GM12892 (cell line): Measurements from ENCODE around the gene ZNF276. TPM values are rescaled to one million over a fixed set of nuclear protein-coding genes. Genes with fewer than 3 reads are reported as not detected.
"Not testable (repeated sequence)": the region's sequence is repeated elsewhere in the genome, so short reads cannot be mapped to it uniquely, and the experiment has no call there.

Experiments
- DNase-seq: peaks from one replicate; pipeline ENCODE4 v3.0.0; 2011; ENCODE audit not compliant: insufficient read length
- FAIRE-seq: peaks from 2 replicates; lab custom pipeline; 2011; peaks lifted over from hg19 to GRCh38; lab: Jason Lieb, UNC
- POLR2A ChIP-seq: IDR thresholded peaks from 2 replicates; pipeline ENCODE4 v1.6.1; 2011; ENCODE audit warnings: low read depth, low read length, control low read depth
- POLR2AphosphoS5 ChIP-seq: IDR thresholded peaks from 2 replicates; pipeline ENCODE4 v1.6.1; 2011; ENCODE audit warnings: low read depth, low read length, control low read depth
- TAF1 ChIP-seq: IDR thresholded peaks from 2 replicates; pipeline ENCODE4 v1.6.1; 2011; ENCODE audit warnings: low read depth, mild to moderate bottlenecking, control low read depth, low read length, borderline replicate concordance
- polyA plus RNA-seq: library from polyadenylated mRNA; unstranded; fragments of >200 nt; gene quantifications from one replicate; pipeline ENCODE4 v1.2.1, GENCODE V29; 2012; ENCODE audit warnings: missing spikeins, inconsistent platforms; ENCODE audit not compliant: missing spikeins

ZNF276 gene, protein sequence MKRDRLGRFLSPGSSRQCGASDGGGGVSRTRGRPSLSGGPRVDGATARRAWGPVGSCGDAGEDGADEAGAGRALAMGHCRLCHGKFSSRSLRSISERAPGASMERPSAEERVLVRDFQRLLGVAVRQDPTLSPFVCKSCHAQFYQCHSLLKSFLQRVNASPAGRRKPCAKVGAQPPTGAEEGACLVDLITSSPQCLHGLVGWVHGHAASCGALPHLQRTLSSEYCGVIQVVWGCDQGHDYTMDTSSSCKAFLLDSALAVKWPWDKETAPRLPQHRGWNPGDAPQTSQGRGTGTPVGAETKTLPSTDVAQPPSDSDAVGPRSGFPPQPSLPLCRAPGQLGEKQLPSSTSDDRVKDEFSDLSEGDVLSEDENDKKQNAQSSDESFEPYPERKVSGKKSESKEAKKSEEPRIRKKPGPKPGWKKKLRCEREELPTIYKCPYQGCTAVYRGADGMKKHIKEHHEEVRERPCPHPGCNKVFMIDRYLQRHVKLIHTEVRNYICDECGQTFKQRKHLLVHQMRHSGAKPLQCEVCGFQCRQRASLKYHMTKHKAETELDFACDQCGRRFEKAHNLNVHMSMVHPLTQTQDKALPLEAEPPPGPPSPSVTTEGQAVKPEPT
- polyA plus RNA-seq = 12.2 TPM

DNA sequence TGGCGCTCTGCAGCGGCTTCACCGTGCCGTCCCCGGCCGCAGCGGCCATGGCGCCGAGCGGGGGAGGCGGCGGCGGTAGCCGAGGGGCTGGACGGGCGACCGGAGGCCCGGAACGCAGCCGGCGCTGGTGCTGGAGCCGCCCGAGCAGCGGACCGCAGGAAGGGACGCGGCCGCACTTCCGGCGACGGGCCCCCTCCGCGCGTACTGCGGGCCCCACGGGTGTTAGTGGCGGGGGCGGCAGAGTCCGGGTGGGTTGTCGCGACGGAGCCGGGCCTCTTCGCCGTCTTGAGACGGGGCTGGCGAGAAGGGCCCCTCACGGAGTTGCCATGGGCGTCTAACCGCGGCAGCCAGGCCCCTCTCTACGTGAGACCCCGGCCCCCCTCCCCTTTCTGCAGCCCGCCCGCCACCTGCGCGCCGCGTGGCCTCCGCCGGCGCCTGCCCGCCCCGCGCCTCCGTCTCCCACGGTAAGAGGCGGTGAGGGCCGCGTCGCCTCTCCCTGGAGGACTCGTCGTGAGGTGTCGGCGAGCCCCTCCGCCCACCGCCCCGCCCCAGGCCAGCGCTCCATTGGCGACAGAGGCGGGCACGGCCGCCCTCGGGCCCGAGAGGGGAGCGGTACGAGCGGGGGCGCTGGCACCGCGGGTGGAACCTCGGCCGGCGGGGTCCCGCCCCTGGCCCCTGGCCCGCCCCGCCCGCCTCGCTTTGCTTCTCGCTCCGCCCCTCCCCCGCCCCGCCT is at the start of gene ZNF276, which contains the start of gene VPS9D1:
ZNF276 (plus strand) TSS at position 725 of the 733 bp plus-strand sequence. CDS start 104 bp downstream, outside the sequence.
VPS9D1 (minus strand) TSS at position 86 of the 733 bp plus-strand sequence; CDS start at position 49, 37 bp downstream.
- peak; percentile 82 for FAIRE-seq
- peak; percentile 77 for DNase-seq
- TF ChIP-seq POLR2AphosphoS5 (peak; percentile 58), POLR2A (peak; percentile 71), TAF1 (peak; percentile 54; the same call in 1 of the 2 replicates)

DNA sequence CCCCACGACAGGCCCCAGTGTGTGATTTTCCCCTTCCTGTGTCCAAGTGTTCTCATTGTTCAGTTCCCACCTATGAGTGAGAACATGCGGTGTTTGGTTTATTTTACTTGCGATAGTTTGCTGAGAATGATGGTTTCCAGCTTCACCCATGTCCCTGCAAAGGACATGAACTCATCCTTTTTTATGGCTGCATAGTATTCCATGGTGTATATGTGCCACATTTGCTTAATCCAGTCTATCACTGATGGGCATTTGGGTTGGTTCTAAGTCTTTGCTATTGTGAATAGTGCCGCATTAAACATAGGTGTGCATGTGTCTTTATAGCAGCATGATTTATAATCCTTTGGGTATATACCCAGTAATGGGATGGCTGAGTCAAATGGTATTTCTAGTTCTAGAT is 49.8 kb upstream of the ZNF276 start:
- DNase-seq, FAIRE-seq: not testable (repeated sequence)

DNA sequence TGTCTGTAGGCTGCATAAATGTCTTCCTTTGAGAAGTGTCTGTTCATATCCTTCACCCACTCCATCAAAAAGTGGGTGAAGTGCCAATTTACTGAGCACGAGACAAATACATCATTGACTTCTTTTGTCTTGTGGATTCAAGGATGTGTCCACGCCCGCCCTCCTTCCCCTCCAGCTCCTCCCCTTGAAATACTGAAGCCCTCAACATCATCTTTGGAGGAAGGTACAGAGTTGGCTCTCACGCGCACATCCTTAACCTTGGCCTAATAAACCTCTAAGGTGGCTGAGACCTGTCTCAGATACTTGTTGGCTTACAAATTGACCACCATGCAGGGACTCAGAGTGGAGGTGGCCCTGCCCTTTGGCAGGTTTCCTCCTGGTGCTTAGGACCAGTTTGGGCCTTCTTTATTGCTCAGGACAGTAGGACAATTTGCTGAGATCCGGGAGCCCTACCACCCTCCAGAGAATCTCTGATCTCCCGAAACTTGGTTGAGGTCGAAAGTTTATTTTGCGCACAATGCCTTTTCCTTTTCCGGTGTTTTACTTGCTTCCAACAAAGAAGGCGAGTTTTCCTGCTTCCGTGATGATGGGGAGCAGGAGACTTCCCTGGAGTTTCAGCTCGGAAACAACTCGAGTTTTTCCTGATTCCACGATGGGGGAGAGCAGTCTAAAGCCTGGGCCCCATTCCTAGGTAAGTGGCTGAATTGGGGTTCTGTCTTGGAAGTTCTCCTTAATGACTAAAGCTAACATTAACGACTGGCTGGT is 49.0 kb upstream of the ZNF276 start:
- TF ChIP-seq POLR2A = no peak
- no peak for TF ChIP-seq POLR2AphosphoS5
- no peak for TF ChIP-seq TAF1
- DNase-seq (no peak), FAIRE-seq (no peak)

DNA sequence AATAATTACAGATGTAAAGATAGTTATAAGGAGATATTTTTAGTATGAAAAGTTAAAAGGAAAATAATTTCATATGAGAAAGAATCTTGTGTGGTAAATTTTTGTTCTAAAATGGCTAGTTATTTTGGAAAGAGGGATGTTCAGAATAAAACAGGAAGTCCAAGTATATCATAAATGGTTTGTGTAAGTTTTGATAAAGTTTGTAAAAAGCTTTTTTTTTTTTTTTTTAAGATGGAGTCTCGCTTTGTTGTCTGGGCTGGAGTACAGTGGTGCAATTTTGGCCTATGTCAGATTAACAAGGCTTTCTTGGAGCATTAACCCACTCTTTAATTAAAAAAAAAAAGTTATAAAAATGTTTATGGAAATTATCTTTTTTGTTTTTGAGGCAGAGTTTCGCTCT is 43.1 kb upstream of the ZNF276 start:
- TF ChIP-seq POLR2AphosphoS5 (no peak), TAF1 (no peak)
- FAIRE-seq = no peak
- no peak for DNase-seq

DNA sequence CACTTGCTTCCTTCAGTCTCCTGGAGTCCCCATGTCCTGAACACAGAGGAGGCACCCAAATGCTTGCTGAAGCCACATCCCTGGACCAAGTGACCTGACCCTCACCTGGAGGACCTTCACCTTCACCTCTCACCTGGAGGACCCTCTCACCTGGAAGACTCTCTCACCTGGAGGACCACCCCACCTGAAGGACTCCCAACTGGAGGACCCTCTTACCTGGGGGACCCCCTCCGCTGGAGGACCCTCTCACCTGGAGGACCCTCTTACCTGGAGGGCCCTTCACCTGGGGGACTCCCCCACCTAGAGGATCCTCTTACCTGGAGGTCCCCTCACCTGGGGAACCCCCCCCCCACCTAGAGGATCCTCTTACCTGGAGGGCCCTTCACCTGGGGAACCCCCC is 35.4 kb upstream of the ZNF276 start:
- DNase-seq (no peak), FAIRE-seq (no peak)
- TF ChIP-seq POLR2A (no peak), TAF1 (no peak), POLR2AphosphoS5 (no peak)

DNA sequence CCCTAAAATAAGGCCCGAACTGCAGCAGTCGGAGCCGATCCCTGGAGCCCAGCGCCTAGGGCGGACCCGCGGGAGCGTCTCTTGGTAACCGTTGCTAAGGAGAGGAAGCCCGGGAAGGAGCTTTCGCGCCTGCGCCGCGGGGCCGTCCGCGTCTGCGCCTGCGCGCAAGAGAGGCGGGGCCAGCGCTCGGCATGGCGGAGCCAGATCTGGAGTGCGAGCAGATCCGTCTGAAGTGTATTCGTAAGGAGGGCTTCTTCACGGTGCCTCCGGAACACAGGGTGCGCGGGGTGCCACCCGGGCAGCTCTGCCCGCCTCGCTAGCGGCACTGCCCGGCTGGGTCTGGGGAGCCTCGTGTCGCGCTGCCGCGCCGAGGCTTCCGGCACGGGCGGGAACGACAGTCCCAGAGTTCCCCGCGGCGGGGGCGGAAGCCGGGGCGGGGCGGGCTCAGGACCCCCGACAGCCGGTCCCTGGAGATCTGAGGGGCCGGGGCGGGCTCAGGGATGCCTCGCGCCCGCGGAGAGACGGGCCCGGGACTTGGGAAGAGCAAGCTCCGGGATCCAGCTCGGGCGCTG is 34.7 kb upstream of the ZNF276 start, which contains the start of gene CDK10:
CDK10 (plus strand) TSS at position 170 of the 572 bp plus-strand sequence; CDS start at position 192, 22 bp downstream.
- DNase-seq (peak; percentile 92), FAIRE-seq (peak; percentile 96)

DNA sequence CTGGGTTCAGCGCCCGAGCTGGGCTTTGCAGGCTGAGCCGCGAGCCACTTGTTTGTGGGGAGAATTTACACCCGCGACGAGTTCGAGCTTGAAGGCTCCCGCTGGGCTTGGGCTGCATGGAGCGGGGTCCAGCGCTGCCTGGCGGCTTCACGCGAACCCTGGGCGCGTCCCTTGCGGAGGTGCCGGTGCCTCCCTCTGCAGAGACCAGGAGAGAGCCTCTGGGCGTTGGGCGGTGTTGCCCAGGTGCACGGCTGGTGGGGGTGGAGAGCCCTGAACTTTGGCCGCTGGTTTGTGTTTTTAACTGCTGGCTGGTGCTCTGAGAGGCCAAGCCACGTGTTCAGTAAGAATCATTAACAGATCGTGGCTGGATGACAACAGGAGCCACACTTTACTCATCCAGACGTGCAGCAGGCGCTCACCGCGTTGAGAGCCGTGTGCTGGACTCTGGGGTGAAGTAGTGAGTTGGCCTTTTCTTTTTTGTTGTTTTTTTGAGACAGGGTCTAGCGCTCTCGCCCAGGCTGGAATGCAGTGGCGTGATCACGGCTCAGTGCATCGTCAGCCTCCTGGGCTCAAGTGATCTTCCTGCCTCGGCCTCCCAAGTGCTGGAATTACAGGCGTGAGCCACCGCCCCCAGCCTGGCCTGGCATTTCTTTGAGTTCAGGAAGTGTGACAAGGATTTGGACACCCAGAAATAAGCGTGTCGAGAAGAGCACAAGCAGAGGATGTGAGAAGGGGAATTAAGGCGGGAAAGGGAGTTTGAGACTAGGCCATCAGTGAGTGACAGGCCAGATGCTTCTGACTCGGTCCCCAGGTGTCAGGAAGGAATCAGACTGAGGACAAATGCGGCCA is 34.0 kb upstream of the ZNF276 start:
- DNase-seq = no peak
- TF ChIP-seq POLR2A (no peak), TAF1 (no peak), POLR2AphosphoS5 (no peak)
- FAIRE-seq = peak; percentile 75

More for the DNA sequence above, 34.7 kb upstream of the ZNF276 start, which contains the start of gene CDK10:
- TF ChIP-seq POLR2AphosphoS5 = peak; percentile 93
- TF ChIP-seq TAF1 = peak; percentile 73; the same call in 1 of the 2 replicates
- peak; percentile 95 for TF ChIP-seq POLR2A

DNA sequence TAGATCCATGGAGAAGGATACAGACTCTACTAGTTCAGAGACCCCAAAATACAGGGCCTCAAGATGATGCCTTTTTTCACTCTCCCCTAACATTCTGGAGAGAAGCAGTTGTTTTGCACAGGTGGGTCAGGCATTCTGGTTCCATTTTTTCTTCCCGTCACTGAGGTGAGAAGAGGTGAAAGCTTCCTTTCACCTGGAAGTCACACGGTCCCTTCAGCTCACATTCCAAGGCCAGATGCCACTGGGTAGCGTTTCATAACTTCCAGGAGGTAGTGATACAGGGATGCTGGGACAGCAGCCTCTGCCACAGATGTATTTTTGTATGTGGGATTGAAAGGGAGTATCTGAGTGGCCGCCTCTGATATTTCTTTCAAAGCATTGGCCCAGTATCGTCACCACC is 32.9 kb upstream of the ZNF276 start:
- DNase-seq (no peak), FAIRE-seq (no peak)
- TF ChIP-seq TAF1 (no peak), POLR2AphosphoS5 (no peak), POLR2A (no peak)

DNA sequence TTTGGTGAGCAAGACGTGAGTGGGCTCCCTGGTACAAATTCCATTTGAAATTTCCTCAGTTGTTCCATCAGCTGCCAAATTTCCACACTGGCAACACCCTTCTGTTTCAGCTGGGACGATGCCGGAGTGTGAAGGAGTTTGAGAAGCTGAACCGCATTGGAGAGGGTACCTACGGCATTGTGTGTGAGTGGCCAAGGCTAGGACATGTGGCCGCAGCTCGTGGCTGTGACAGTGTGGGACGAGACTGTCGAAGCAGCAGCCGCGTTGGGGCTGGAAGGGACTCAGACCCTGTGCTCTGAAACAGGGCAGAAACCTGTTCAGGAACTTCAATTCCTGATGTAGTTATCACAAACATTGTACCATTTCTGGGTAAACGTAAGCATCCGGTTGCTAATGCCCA is 32.2 kb upstream of the ZNF276 start:
- no peak for TF ChIP-seq TAF1
- TF ChIP-seq POLR2AphosphoS5 = no peak
- no peak for TF ChIP-seq POLR2A
- no peak for DNase-seq
- no peak for FAIRE-seq

DNA sequence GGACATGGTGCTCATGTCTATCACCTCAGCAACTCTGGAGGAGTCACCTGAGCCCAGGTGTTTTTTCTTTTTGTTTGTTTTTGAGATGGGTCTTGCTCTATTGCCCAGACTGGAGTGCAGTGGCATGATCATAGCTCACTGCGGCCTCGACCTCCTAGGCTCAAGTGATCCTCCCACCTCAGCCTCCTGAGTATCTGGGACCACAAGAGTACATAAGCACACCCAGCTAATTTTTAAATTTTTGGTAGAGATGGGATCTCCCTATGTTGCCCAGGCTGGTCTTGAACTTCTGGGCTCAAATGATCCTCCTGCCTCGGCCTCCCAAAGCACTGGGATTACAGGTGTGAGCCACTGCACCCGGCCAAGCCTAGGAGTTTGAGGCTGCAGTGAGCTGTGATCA is 31.7 kb upstream of the ZNF276 start:
- FAIRE-seq, DNase-seq: not testable (repeated sequence)
